ENCODE measurements around the gene KCNIP4.

The KCNIP4 gene

DNA sequence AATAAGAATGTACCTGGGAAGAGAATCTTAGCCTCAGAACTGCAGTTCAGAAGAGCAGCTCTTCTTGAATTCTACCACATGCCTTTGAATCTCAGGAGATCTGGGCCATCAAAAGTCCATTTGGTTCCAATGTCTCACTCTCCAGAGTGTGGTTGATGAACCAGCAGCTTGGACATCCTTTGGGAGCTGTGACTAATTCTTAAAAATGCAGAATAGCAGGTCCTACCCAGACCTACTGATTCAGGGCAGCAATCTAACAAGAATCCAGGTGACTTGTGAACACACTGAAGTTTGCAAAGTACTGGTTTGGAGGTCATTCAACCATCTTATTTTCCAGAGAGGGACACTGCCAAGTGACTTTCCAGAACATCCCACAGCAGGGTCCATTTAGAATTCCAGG is 1003.6 kb downstream of the KCNIP4 start:
- no peak for TF ChIP-seq LEF1 (IDR thresholded peaks at IDR 0.05; ENCODE audit: borderline replicate concordance)
- no peak for TF ChIP-seq TARDBP (IDR thresholded peaks at IDR 0.05)
- no peak for TF ChIP-seq ZNF384 (IDR thresholded peaks at IDR 0.05)
- TF ChIP-seq SUZ12 (IDR thresholded peaks at IDR 0.05), result no peak
- TF ChIP-seq FOXM1 (IDR thresholded peaks at IDR 0.05; ENCODE audit: borderline replicate concordance), result no peak
- no peak for TF ChIP-seq BHLHE40 (IDR thresholded peaks at IDR 0.05; ENCODE audit: borderline replicate concordance)
- TF ChIP-seq ARNT (IDR thresholded peaks at IDR 0.05), result no peak
- TF ChIP-seq L3MBTL2 (conservative IDR thresholded peaks at IDR 0.05), result no peak
- TF ChIP-seq HDGF (IDR thresholded peaks at IDR 0.05; ENCODE audit: borderline replicate concordance), result no peak
- no peak for TF ChIP-seq FOXA1 (IDR thresholded peaks at IDR 0.05)
- TF ChIP-seq ELF4 (IDR thresholded peaks at IDR 0.05), result no peak
- no peak for TF ChIP-seq NFRKB (IDR thresholded peaks at IDR 0.05)
- no peak for TF ChIP-seq SP1 (IDR thresholded peaks at IDR 0.05)
- TF ChIP-seq FOXK2 (IDR thresholded peaks at IDR 0.05), result no peak
- CTCF ChIA-PET, result no interaction called here
- POLR2A ChIA-PET, result no interaction called here
- DNase-seq (ENCODE audit: extremely low spot score), result no peak

DNA sequence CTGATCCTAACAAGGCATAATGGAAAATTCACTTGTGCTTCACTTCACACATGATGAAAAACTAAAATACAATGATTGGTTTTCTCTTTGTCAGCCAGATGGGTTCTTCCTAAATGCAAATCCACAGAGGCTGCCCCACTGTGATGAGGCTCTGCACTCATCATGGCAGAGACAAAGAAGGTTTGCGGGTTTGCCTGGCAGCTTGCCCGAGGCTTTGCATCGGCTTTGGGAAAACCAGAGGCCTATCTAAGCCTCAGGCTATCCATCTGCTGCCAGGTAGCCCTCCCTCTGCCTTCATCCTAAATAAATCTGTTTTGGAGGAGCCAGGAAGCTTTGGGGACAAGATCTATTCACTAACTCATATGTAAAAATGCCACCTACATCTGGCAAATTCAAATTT is 1004.1 kb downstream of the KCNIP4 start:
- TF ChIP-seq FOXM1 (IDR thresholded peaks at IDR 0.05; ENCODE audit: borderline replicate concordance), result no peak
- DNase-seq (ENCODE audit: extremely low spot score), result no peak
- ChIA-PET POLR2A (no interaction called here), CTCF (no interaction called here)

DNA sequence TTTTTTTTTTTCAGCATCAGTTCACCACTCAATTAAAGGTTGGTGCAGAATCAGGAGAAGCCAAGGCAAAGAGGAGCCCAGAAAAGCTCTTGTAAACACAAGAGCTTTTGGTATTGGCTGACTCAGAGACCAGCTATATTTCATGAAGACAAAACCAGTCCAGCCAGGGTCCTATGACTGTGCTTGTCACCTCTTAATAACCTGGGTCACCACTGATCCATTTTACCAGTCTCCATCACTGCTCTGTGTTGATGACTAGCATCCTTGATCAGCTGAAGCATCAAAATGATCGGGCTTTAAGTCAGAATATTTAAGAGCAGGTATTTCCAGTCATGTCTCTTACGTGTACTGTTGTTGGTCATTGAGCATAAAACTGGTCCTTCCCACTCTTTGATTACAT is 1010.4 kb downstream of the KCNIP4 start:
- ChIA-PET CTCF (interaction anchor here (0.6 kb wide), 1 partner anchor 1923 kb away, joined by 3 read pairs; no protein-coding TSS in a partner anchor), POLR2A (no interaction called here)
- no peak for TF ChIP-seq TARDBP (IDR thresholded peaks at IDR 0.05)
- no peak for TF ChIP-seq SP1 (IDR thresholded peaks at IDR 0.05)
- TF ChIP-seq ARNT (IDR thresholded peaks at IDR 0.05), result no peak
- TF ChIP-seq FOXM1 (IDR thresholded peaks at IDR 0.05; ENCODE audit: borderline replicate concordance), result no peak
- no peak for TF ChIP-seq FOXA1 (IDR thresholded peaks at IDR 0.05)
- TF ChIP-seq ZNF384 (IDR thresholded peaks at IDR 0.05), result no peak
- TF ChIP-seq FOXK2 (IDR thresholded peaks at IDR 0.05), result no peak
- no peak for TF ChIP-seq LEF1 (IDR thresholded peaks at IDR 0.05; ENCODE audit: borderline replicate concordance)
- DNase-seq (ENCODE audit: extremely low spot score), result no peak

DNA sequence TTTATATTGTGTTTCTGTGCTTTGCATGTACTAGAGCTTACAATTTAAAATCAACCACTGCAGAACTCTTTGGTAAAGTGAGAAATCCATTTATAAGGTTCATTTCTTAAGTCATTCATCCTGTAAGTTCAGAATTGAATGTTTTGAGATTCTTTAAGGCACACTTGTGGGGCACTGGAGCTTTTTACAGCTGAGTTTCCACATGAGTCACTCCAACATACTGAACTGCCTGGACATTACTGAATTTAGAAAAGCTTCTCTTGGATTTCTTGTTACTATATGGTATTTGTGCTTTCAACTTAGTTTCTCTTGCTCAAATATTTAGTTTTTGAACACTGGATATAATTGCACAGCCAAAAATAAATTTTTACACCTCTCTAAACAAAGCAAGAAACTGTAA is 1022.0 kb downstream of the KCNIP4 start:
- no peak for TF ChIP-seq ARNT (IDR thresholded peaks at IDR 0.05)
- no peak for TF ChIP-seq FOXA1 (IDR thresholded peaks at IDR 0.05)
- TF ChIP-seq, protein P1, sequence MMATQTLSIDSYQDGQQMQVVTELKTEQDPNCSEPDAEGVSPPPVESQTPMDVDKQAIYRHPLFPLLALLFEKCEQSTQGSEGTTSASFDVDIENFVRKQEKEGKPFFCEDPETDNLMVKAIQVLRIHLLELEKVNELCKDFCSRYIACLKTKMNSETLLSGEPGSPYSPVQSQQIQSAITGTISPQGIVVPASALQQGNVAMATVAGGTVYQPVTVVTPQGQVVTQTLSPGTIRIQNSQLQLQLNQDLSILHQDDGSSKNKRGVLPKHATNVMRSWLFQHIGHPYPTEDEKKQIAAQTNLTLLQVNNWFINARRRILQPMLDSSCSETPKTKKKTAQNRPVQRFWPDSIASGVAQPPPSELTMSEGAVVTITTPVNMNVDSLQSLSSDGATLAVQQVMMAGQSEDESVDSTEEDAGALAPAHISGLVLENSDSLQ (IDR thresholded peaks at IDR 0.05), result no peak
- CTCF ChIA-PET, result no interaction called here

DNA sequence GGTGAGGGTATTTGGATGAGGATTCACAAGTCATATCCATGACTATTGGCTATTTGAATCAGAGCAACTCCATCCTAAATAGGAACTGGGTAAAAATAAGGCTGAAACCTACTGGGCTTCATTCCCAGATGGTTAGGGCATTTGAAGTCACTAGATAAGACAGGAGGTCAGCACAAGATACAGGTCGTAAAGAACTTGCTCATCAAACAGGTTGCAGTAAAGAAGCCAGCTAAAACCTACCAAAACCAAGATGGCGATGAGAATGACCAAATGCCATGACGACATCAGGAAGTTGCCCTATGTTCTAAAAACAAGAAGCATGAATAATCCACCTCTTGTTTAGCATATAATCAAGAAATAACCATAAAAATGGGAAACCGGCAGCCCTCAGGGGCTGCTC is 1023.4 kb downstream of the KCNIP4 start:
- no peak for DNase-seq (ENCODE audit: extremely low spot score)
- no peak for TF ChIP-seq CTBP1 (IDR thresholded peaks at IDR 0.05; ENCODE audit: borderline replicate concordance)
- TF ChIP-seq FOXM1 (IDR thresholded peaks at IDR 0.05; ENCODE audit: borderline replicate concordance), result no peak
- no peak for TF ChIP-seq LEF1 (IDR thresholded peaks at IDR 0.05; ENCODE audit: borderline replicate concordance)
- TF ChIP-seq BHLHE40 (IDR thresholded peaks at IDR 0.05; ENCODE audit: borderline replicate concordance), result no peak
- TF ChIP-seq HDGF (IDR thresholded peaks at IDR 0.05; ENCODE audit: borderline replicate concordance), result no peak
- no peak for TF ChIP-seq L3MBTL2 (conservative IDR thresholded peaks at IDR 0.05)
- TF ChIP-seq, protein P1 (IDR thresholded peaks at IDR 0.05), result no peak
- no peak for TF ChIP-seq SUZ12 (IDR thresholded peaks at IDR 0.05)
- TF ChIP-seq TARDBP (IDR thresholded peaks at IDR 0.05), result no peak
- no peak for TF ChIP-seq FOXK2 (IDR thresholded peaks at IDR 0.05)
- no peak for TF ChIP-seq ARNT (IDR thresholded peaks at IDR 0.05)
- no peak for TF ChIP-seq NFRKB (IDR thresholded peaks at IDR 0.05)
- TF ChIP-seq SP1 (IDR thresholded peaks at IDR 0.05), result no peak
- POLR2A ChIA-PET, result no interaction called here
- CTCF ChIA-PET, result no interaction called here

More for the DNA sequence above, 1022.0 kb downstream of the KCNIP4 start:
- no peak for DNase-seq (ENCODE audit: extremely low spot score)
- POLR2A ChIA-PET, result no interaction called here

DNA sequence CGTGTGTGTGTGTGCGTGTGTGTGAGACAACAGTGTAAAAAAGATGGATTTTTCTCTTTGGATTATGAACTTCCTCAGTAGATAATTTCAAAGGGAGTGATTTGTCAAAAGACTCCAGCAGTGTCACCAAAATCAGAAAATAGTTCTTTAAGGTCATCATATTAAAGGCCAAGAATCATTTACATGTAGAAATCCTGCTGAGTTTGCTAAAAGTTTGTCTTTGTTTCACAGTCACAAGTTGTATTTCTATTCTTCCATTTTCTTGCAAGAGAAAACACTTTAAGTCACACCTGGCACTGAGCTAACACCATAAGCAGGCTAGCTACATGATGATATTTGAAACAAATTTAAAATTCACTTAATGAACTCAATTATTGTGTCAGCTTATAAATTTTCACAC is 1025.6 kb downstream of the KCNIP4 start:
- ChIA-PET CTCF (no interaction called here), POLR2A (no interaction called here)
- TF ChIP-seq ELF4 (IDR thresholded peaks at IDR 0.05), result no peak
- no peak for TF ChIP-seq SUZ12 (IDR thresholded peaks at IDR 0.05)
- no peak for TF ChIP-seq SP1 (IDR thresholded peaks at IDR 0.05)
- no peak for TF ChIP-seq LEF1 (IDR thresholded peaks at IDR 0.05; ENCODE audit: borderline replicate concordance)
- no peak for TF ChIP-seq HDGF (IDR thresholded peaks at IDR 0.05; ENCODE audit: borderline replicate concordance)
- TF ChIP-seq, protein P1 (IDR thresholded peaks at IDR 0.05), result no peak
- no peak for TF ChIP-seq ZNF384 (IDR thresholded peaks at IDR 0.05)
- no peak for TF ChIP-seq CTBP1 (IDR thresholded peaks at IDR 0.05; ENCODE audit: borderline replicate concordance)
- TF ChIP-seq ARNT (IDR thresholded peaks at IDR 0.05), result no peak
- no peak for TF ChIP-seq NFRKB (IDR thresholded peaks at IDR 0.05)
- no peak for DNase-seq (ENCODE audit: extremely low spot score)

DNA sequence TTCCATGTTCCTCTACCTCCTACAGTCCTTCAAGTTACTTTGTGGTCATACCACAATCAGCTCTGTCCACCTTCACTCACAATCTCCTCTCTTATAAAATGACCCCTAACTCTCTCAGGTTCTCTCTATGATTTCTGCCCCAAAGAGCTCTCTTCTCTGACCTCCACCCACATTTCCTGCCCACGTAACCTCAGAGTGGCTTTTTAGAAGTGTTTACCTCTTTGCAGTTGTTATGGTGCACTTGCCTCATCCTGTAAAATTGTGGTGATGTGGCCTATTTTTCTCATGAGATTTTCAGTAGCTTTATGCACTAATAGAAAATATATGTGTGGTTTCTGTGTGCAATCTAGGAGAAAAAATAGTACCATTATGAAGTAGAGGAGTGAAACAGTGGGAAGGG is 1032.5 kb downstream of the KCNIP4 start:
- ChIA-PET POLR2A (no interaction called here), CTCF (no interaction called here)
- no peak for DNase-seq (ENCODE audit: extremely low spot score)
- TF ChIP-seq FOXK2 (IDR thresholded peaks at IDR 0.05) (no peak), HDGF (IDR thresholded peaks at IDR 0.05; ENCODE audit: borderline replicate concordance) (no peak), TARDBP (IDR thresholded peaks at IDR 0.05) (no peak), SUZ12 (IDR thresholded peaks at IDR 0.05) (no peak), ZNF384 (IDR thresholded peaks at IDR 0.05) (no peak), SP1 (IDR thresholded peaks at IDR 0.05) (no peak)
- TF ChIP-seq, protein P1 (IDR thresholded peaks at IDR 0.05), result no peak

Data from HEK293T (cell line).